ENCODE measurements around the gene FAM169A. TPM values are rescaled to one million over a fixed set of nuclear protein-coding genes. Genes with fewer than 3 reads are reported as not detected.

The FAM169A gene
- total and polyA plus RNA-seq, 2 of the 4 experiments (the other 2 are of a cell fraction), result under 0.01 TPM; not detected in 1

- no peak overlapping the region for H4K5ac ChIP-seq (ENCODE audit: low read depth, low read length)
- no peak for DNase-seq
- no peak overlapping the region for H2BK15ac ChIP-seq (ENCODE audit: low read depth, low read length)
- H3K79me1 ChIP-seq (ENCODE audit: low read depth in 1 of 2, low read length in 2 of 2), result no peaks in the 10 kb centered on the region
- ChIA-PET POLR2A (ENCODE audit: unreplicated experiment) (no interaction called here), CTCF (no interaction called here)
- no peaks in the 10 kb centered on the region for H3K27me3 ChIP-seq (ENCODE audit: control insufficient read depth, insufficient read depth, low read length)
- H4K8ac ChIP-seq (ENCODE audit: low read depth in 2 of 2, low read length in 2 of 2), result no peak overlapping the region
- H2BK120ac ChIP-seq (ENCODE audit: low read depth, low read length), result no peak overlapping the region
- no peak overlapping the region for H3K4me2 ChIP-seq (ENCODE audit: low read depth, low read length)
- no peak overlapping the region for H3K27ac ChIP-seq (ENCODE audit: insufficient read depth, low read length)
- ATAC-seq (ENCODE audit: low read depth), result no peak
- TF ChIP-seq BHLHE40 (IDR thresholded peaks at IDR 0.05; ENCODE audit: low read depth, low read length) (no peak), NFE2L2 (IDR thresholded peaks at IDR 0.05; ENCODE audit: low read depth, low read length) (no peak), MXI1 (IDR thresholded peaks at IDR 0.05; ENCODE audit: borderline replicate concordance, low read depth, low read length) (no peak), CHD1 (IDR thresholded peaks at IDR 0.05; ENCODE audit: low read depth, low read length) (no peak), POLR2A (IDR thresholded peaks at IDR 0.05; ENCODE audit: low read depth, low read length) (no peak), USF2 (IDR thresholded peaks at IDR 0.05; ENCODE audit: low read depth, low read length) (no peak), MAZ (IDR thresholded peaks at IDR 0.05; ENCODE audit: borderline replicate concordance, low read depth, low read length) (no peak), MAFK (IDR thresholded peaks at IDR 0.05; ENCODE audit: low read depth, low read length) (no peak), RFX5 (IDR thresholded peaks at IDR 0.05; ENCODE audit: low read depth, low read length) (no peak), FOS (IDR thresholded peaks at IDR 0.05; ENCODE audit: low read depth, low read length) (no peak), RCOR1 (IDR thresholded peaks at IDR 0.05; ENCODE audit: insufficient replicate concordance, low read length) (no peak)
- no peak overlapping the region for H2AK5ac ChIP-seq (ENCODE audit: low read depth, low read length)
- H3K9ac ChIP-seq (ENCODE audit: low read depth, low read length), result no peak overlapping the region
- no peaks in the 10 kb centered on the region for H4K20me1 ChIP-seq (ENCODE audit: insufficient read depth, low read length)
- H3K4me1 ChIP-seq (ENCODE audit: control insufficient read depth, insufficient read depth, low read length), result no peaks in the 10 kb centered on the region
- H2AK9ac ChIP-seq (replicated peaks; ENCODE audit: low read depth, low read length, poor library complexity), result no peak overlapping the region
- no peak overlapping the region for H3K23ac ChIP-seq (ENCODE audit: low read depth, low read length)
- H3K56ac ChIP-seq (ENCODE audit: extremely low read depth, insufficient read depth, low read length), result no peak overlapping the region
- H2BK5ac ChIP-seq (ENCODE audit: low read depth, low read length, poor library complexity, severe bottlenecking), result no peak overlapping the region
- H3K9me3 ChIP-seq (ENCODE audit: control insufficient read depth, insufficient read depth, low read length), result peaks cover 4% of the 10 kb centered on the region; the same call in 1 of the 2 replicates
- H4K91ac ChIP-seq (ENCODE audit: insufficient read depth, low read depth, low read length), result no peak overlapping the region
- intact Hi-C loops (cut with micrococcal nuclease), result no loop called here
- no peak overlapping the region for H3K4me3 ChIP-seq (ENCODE audit: insufficient read depth, low read depth, low read length)
- no CpG with 5 or more reads among the region's 2 CpGs for WGBS, 2 experiments (ENCODE audit: extremely low coverage in 2 of 2, insufficient read length in 1 of 2)
- no peak overlapping the region for H3K14ac ChIP-seq (replicated peaks; ENCODE audit: low read depth, low read length)
- in situ Hi-C loops (cut with MboI; ENCODE audit: low sequenced_read_pairs), result no loop called here
- no peak overlapping the region for H2BK20ac ChIP-seq (ENCODE audit: low read depth, low read length)
- H3K36me3 ChIP-seq (ENCODE audit: control insufficient read depth, insufficient read depth, low read length), result no peaks in the 10 kb centered on the region
- H3K9me1 ChIP-seq (ENCODE audit: insufficient read depth, low read length), result no peaks in the 10 kb centered on the region
- dilution Hi-C loops (cut with HindIII; ENCODE audit: low sequenced_read_pairs, unreplicated experiment), result no loop called here
- H3K18ac ChIP-seq (ENCODE audit: low read depth, low read length), result no peak overlapping the region
- H2AFZ ChIP-seq (replicated peaks; ENCODE audit: low read length, poor library complexity), result no peak overlapping the region
- no peak overlapping the region for H3K4ac ChIP-seq (ENCODE audit: low read depth, low read length)
- BruUV-seq (replicated peaks), result no TSS peak
Measured at GRCh38 chr5:74894351-74894750, 28.2 kb upstream of the FAM169A start.
